ENCODE results near the gene CDH13. TPM values are rescaled to one million over a fixed set of nuclear protein-coding genes. Genes with fewer than 3 reads are reported as not detected.

CDH13 gene
- total RNA-seq, 4 donors from 2014 or later = 3.4 to 14.8 (median 6.5) TPM

DNA sequence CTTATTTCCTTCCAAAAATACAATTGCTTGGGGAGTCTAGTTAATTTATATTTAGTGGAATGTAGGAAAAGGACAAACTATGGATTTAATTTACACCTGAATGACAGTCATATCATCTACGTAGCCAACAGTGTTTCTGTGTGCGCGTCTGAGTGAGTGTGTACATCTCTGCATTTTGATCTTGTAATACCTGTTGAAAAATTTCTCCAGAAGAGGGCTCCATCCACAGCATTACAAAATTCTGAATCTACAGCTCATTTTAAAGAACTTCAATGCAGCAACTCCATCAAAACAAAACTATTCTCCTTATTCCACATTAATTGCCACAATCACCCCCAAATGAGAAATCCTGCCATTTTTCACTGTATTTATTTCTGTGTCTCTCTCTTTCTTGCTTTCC is 3.9 kb downstream of the CDH13 start:
- 65 to 68% methylated on average over 3 of the region's 3 CpGs for WGBS, 2 donors
- no peak overlapping the region for H3K4me3 ChIP-seq (replicated peaks in 1 of 3)
- TF ChIP-seq CTCF (IDR thresholded peaks at IDR 0.05) (no peak), POLR2A (IDR thresholded peaks at IDR 0.05) (no peak)
- no peak for DNase-seq
- H3K27me3 ChIP-seq = peaks cover 20% of the 10 kb centered on the region
- peaks cover 11 to 12% of the 10 kb centered on the region in 2 donors for H3K4me1 ChIP-seq
- no peak overlapping the region for H3K27ac ChIP-seq
- H3K36me3 ChIP-seq = no peaks in the 10 kb centered on the region
- H3K9me3 ChIP-seq = no peaks in the 10 kb centered on the region
- intact Hi-C loops (cut with DNase I) = no loop called here

DNA sequence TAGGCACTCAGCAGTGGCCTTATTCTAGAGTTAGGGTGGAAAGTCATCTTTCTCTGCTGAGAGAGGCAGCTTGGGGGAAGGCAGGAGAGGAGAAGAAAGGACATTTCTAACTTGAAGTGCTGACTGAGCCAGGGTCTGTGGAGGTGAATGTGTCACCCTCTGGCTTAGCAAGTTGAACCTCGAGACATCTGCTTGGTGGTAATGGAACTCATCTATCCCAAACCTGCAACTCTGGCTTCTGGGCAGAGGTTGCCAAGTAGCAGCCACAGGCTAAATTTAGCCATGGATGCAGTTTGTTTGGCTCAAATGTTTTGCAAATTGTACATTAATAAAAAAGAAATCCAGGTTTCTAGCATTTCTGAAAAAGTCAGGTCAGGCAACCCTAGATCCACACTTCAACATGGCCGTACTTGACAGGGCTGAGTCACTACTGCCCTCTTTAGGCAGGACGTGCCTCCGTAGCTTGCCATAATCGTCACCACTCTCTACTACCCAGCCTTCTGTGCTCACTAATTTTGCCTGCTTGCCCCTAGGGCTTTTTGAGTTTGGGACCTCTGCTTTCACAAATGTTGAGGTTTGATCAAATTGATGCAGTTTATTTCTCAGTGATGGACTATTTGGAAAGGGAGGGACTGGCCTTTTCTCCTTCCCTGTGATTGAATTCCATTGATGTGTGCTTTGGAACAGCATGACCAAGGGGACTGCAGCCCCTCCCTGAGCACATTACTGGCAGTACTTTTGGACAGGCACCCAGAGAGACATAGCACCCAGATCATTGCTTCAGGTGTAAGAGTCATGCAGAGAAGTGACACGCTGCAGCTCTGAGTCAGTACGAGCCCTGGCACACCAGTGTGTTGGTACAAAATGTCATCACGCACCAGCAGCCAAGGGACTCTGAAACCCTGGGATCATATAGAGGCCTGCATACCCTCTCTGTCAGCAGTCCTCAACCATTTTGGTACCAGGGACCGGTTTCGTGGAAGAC is 5.2 kb downstream of the CDH13 start:
- peak in 1 of 6 experiments; percentile 6 for TF ChIP-seq CTCF (IDR thresholded peaks at IDR 0.05)
- no peak for TF ChIP-seq POLR2A (IDR thresholded peaks at IDR 0.05)
- Histone ChIP-seq H3K4me1 (peaks cover 8 to 9% of the 10 kb centered on the region in 2 donors), H3K36me3 (no peaks in the 10 kb centered on the region), H3K4me3 (replicated peaks in 1 of 3) (no peak overlapping the region), H3K27ac (no peak overlapping the region), H3K9me3 (no peaks in the 10 kb centered on the region), H3K27me3 (peaks cover 11% of the 10 kb centered on the region)
- 79 to 80% methylated on average over 8 to 10 of the region's 10 CpGs for WGBS, 2 donors
- intact Hi-C loops (cut with DNase I) = no loop called here
- DNase-seq = no peak

DNA sequence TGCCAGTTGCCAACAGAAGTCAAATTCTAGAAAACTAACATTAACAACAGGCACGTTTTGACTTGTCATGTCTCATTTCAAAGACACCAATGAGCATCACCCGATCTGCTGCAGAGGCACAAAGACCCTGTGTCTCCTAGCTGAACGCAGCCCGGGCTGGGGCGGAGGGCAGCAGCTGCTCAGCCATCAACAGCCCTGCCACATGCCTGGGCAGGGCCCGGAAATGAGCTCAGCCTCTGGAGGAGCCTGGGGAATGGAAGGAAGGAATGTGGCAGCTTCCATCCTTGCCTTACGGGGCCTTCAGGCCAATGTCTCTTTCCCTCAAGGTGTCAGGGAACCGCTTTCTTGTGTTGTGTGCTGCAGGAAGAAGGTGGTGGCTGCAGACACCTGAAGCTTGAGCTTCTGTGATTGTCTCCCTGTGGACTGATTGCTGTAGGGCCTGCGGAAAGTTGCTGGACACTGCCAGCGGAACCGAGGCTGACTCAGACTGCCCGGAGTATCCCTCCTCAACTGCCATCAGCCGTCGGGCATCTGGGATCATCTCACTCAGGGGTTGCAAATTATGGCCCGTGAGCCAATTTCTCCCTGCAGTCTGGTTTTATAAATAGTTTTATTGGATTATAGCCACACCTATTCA is 7.3 kb downstream of the CDH13 start:
- no peaks in the 10 kb centered on the region for H3K4me1 ChIP-seq
- 71 to 72% methylated on average over 15 of the region's 15 CpGs for WGBS, 2 donors
- intact Hi-C loops (cut with DNase I) = no loop called here
- no peak for DNase-seq
- H3K36me3 ChIP-seq = no peaks in the 10 kb centered on the region
- TF ChIP-seq CTCF (IDR thresholded peaks at IDR 0.05) (no peak), POLR2A (IDR thresholded peaks at IDR 0.05) (no peak)
- H3K4me3 ChIP-seq (replicated peaks in 1 of 3) = no peak overlapping the region
- H3K27me3 ChIP-seq = no peaks in the 10 kb centered on the region
- H3K9me3 ChIP-seq = no peaks in the 10 kb centered on the region
- H3K27ac ChIP-seq = no peak overlapping the region

GRCh38 chr16:82634955-82635610 is 8.3 kb downstream of the CDH13 start:
- no peaks in the 10 kb centered on the region for H3K4me1 ChIP-seq
- no peaks in the 10 kb centered on the region for H3K9me3 ChIP-seq
- WGBS, 2 donors = 86 to 93% methylated on average over 2 of the region's 2 CpGs

More at GRCh38 chr16:82634955-82635610, 8.3 kb downstream of the CDH13 start:
- no peak for TF ChIP-seq CTCF (IDR thresholded peaks at IDR 0.05)
- intact Hi-C loops (cut with DNase I) = no loop called here
- DNase-seq = no peak
- Histone ChIP-seq H3K27ac (no peak overlapping the region), H3K4me3 (replicated peaks in 1 of 3) (no peak overlapping the region), H3K36me3 (no peaks in the 10 kb centered on the region), H3K27me3 (no peaks in the 10 kb centered on the region)

Data from thyroid gland (tissue), 4 donors.